Measurements from ENCODE around the gene ATP8B3. TPM values are rescaled to one million over a fixed set of nuclear protein-coding genes. Genes with fewer than 3 reads are reported as not detected.
A peak's percentile ranks its signal among the peaks of the same experiment; 100 is the strongest.

Gene ATP8B3
- total and polyA plus RNA-seq, 2 of the 13 experiments (the other 11 are each of a cell fraction or from before 2014, with no cell fraction given), result 2.6 to 5.9 TPM

- TF ChIP-seq ARID5B (CRISPR knock-in tag; IDR thresholded peaks at IDR 0.05) (no peak), ZNF260 (CRISPR knock-in tag; IDR thresholded peaks at IDR 0.05; ENCODE audit: borderline replicate concordance, low read depth) (no peak), HDAC6 (IDR thresholded peaks at IDR 0.05; ENCODE audit: low read depth, low read length) (no peak), RFXANK (CRISPR knock-in tag; IDR thresholded peaks at IDR 0.05) (no peak), SOX5 (CRISPR knock-in tag; IDR thresholded peaks at IDR 0.05; ENCODE audit: borderline replicate concordance) (0 out of 2 replicates have a peak, but pooled peaks have one; percentile 10), SMAD9 (CRISPR knock-in tag; IDR thresholded peaks at IDR 0.05) (no peak), STAG1 (CRISPR knock-in tag; IDR thresholded peaks at IDR 0.05) (peak; percentile 79), ZNF354B (CRISPR knock-in tag; IDR thresholded peaks at IDR 0.05) (no peak), ZNF282 (IDR thresholded peaks at IDR 0.05; ENCODE audit: partially characterized antibody) (no peak), MLLT10 (CRISPR knock-in tag; IDR thresholded peaks at IDR 0.05) (no peak), TFAP4 (IDR thresholded peaks at IDR 0.05; ENCODE audit: borderline replicate concordance, low read depth) (peak; percentile 46; the same call in 1 of the 2 replicates), MATR3 (CRISPR knock-in tag; IDR thresholded peaks at IDR 0.05) (no peak), KLF9 (CRISPR knock-in tag; IDR thresholded peaks at IDR 0.05; ENCODE audit: low read depth) (no peak), RARG (CRISPR knock-in tag; IDR thresholded peaks at IDR 0.05; ENCODE audit: low read depth) (no peak), ZSCAN30 (CRISPR knock-in tag; IDR thresholded peaks at IDR 0.05) (no peak), ZNF678 (CRISPR knock-in tag; IDR thresholded peaks at IDR 0.05) (no peak), NFKBIZ (CRISPR knock-in tag; IDR thresholded peaks at IDR 0.05) (no peak), RBM22 (optimal IDR thresholded peaks at IDR 0.05; ENCODE audit: low read length) (peak; percentile 38), ZNF547 (CRISPR knock-in tag; IDR thresholded peaks at IDR 0.05) (no peak), HDAC1 (CRISPR knock-in tag; IDR thresholded peaks at IDR 0.05) (no peak), HNF1B (CRISPR knock-in tag; IDR thresholded peaks at IDR 0.05) (peak; percentile 30; the same call in 1 of the 2 replicates), BRCA1 (CRISPR knock-in tag; IDR thresholded peaks at IDR 0.05) (no peak), PTBP1 (IDR thresholded peaks at IDR 0.05; ENCODE audit: low read depth, low read length, poor library complexity, severe bottlenecking) (no peak), HMGXB4 (CRISPR knock-in tag; IDR thresholded peaks at IDR 0.05; ENCODE audit: borderline replicate concordance in 1 of 2, low read depth in 1 of 2) (no peak)
Observed at GRCh38 chr19:1825909-1826556, 14.0 kb upstream of the ATP8B3 start (continued).
